B cell (primary cell): ENCODE measurements around the gene BAIAP2L1.

ENCODE experiments used
- CTCF ChIP-seq: fragments of 200-600 bp; IDR thresholded peaks from one replicate; pipeline ENCODE4 v1.8.0; 2022; ENCODE audit warnings: antibody characterized with exemption, mild to moderate bottlenecking
- EZH2 ChIP-seq: IDR thresholded peaks from 2 replicates; pipeline ENCODE4 v1.6.1; 2012; ENCODE audit warnings: borderline replicate concordance, low read depth, mild to moderate bottlenecking, moderate library complexity, low read length; ENCODE audit not compliant: insufficient read depth, poor library complexity, severe bottlenecking

- TF ChIP-seq CTCF: no peak
- TF ChIP-seq EZH2: no peak
Observed at GRCh38 chr7:98368716-98369115, 32.2 kb downstream of the BAIAP2L1 start.
